ENCODE data around the gene ACVR2A.

Gene ACVR2A

DNA sequence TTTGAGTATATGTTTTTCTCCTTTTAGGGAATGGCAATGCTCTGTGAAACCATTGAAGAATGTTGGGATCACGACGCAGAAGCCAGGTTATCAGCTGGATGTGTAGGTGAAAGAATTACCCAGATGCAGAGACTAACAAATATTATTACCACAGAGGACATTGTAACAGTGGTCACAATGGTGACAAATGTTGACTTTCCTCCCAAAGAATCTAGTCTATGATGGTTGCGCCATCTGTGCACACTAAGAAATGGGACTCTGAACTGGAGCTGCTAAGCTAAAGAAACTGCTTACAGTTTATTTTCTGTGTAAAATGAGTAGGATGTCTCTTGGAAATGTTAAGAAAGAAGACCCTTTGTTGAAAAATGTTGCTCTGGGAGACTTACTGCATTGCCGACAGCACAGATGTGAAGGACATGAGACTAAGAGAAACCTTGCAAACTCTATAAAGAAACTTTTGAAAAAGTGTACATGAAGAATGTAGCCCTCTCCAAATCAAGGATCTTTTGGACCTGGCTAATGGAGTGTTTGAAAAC lies 82.3 kb downstream of the ACVR2A start:
- no peak for DNase-seq

DNA sequence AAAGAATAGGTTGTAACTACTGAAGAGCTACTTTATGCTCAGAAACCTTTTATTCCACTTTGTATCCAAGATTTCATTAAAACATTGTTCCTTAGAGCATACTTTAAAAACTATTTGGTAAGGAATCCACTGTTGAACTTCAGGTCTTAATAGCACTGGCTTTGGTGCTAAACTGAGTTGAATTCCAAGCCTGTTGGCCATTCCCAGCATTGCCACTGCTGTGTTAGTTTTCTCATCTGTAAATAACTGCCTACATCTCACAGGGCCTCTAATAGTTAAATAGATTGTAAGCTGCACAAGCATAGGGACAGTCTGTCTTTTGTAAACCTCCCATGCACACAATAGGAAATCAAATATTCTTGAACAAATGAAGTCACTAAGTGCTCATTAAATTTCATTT lies 89.1 kb downstream of the ACVR2A start:
- no peak for DNase-seq

DNA sequence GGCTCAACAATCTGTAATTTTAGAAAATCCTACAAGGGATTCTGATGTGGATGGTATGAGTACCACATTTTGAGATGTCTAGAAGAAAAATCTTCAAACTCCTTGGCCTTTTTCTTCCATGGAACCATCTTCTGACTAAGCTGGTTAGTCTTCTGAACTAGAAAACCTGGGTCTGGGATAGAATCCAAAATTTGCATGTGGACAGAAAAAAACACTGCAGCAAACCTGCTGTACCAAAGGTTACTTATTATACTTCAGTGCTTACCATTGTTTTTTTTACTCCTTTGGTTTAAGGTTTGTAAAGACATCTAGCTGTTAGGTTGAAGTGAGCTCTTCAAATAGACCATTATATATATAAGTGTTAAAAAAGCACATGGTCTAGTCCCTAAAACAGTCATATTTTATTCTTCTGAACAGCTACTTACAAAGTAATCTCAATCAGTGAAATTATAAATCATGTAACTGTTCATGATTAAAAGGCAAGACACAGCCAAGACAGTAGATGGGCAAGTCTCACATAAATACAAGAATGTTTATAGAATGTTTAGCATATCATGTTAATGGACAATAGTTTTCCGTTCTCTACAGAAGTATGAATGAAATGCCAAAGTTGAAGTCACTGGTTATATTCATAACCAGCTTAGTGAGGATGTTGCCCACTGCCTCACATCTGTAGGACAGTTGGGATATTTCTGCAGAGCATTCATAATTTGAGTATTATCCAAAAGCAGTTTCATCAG lies 90.2 kb downstream of the ACVR2A start:
- DNase-seq = no peak

DNA sequence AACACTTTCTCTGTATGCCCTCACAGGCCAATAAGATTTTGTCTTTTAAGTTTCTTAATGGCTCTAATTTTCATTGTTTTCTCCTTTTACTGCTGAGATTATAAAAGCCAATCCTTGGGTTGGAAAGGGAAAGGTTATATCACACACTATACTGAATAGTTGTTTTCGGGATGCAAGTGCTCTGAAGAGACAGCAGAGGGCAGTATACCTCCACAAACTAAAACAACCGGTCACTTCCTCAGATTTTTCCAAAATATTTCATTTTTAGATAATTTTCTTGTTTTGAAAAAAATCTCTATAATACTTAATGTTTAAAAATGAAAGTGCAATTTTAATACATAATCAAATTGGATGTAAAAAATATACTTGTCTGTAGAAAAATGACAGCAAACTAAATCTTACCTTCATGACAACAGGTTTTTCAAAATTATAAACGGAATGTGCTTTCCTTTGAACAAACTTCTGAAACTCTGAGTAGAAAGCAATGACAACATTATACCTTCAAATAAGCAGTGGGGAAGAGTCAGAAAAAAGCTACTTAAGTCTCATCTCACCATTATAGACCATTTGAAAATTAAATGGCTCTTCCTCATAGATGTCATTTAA lies 93.0 kb downstream of the ACVR2A start:
- no peak for DNase-seq

DNA sequence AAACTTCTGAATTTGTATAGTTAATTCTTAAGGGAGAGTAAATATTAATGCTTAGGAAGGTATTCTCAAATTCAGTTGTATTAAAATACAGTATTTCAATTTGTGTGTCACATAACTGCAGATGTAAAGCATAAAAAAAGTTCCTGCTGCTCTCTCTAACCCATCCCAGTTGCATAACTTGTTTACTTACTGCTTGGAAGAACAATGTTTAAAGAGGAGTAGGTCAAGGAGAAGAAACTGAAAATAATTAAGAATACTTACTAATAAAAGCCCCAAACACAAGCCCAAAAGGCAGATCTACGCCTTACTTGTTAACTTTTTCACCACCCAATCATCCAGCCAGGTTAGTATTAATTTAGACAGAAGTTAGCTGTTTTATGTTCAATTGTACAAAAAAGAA lies 94.5 kb downstream of the ACVR2A start:
- DNase-seq = no peak

DNA sequence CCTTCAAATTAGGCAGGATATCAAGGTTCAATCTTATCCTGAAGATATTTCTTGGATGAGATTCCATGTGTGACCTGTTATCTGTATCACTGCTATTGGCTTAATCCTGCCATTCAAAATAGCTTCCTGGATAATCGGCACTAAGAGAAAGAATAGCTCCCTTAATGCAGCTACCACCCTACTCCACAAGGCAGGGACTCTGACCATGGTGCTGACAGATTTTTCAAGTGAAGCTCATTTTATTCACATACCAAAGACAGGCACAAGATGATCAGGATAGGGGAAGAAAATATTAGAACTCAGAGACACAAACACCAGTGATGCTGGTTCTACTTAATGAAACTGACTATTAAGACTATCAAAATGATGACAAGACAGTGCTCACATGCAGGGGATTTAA lies 100.8 kb downstream of the ACVR2A start:
- DNase-seq = no peak

DNA sequence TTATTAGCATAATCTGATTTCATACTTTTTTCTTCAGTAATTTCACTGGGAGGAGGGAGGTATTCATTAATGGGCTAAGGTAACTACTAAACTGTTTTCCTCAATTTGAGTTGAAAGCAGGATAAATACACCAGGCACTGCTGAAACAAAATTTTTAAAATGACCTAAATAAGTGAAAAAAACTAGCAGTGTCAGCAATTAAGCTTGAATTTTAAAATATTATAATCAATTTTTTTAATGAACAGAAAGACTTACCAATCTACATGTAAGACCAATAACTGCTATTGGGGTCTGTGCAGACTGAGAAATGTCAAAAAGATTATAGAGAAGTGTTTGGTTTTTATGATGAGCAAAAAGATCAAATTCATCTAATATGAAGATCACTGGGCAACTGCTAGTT lies 107.3 kb downstream of the ACVR2A start:
- no peak for DNase-seq

DNA sequence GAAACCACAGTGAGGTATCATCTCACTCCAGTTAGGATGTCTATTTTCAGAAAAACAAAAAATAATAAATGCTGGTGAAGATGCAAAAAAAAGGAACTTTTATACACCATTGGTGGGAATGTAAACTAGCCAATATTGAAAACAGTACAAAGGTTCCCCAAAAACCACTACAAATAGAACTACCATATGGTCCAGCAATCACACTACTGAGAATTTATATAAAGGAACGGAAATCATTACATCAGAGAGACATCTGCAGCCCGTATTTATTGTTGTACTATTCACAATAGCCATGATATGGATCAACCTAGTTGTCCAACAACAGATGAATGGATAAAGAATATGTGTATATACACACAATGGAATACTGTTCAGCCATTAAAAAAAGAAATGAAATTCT lies 123.7 kb downstream of the ACVR2A start:
- DNase-seq = no peak

DNA sequence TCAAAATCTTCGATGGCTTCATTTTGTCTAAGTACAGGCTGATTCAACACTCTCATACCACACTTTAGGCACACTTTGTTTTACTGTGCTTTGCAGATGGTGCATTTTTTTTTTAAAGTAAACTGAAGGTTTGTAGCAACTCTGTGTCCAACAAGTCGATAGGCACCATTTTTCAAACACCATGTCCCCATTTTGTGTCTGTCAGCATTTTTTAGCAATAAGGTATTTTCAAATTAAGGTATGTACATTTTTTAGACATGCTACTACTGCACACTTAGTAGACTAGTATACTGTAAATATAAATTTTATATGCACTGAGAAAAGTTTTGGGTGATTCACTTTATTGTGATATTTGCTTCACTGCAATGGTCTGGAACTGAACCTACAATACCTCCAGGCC lies 131.3 kb downstream of the ACVR2A start:
- no peak for DNase-seq

DNA sequence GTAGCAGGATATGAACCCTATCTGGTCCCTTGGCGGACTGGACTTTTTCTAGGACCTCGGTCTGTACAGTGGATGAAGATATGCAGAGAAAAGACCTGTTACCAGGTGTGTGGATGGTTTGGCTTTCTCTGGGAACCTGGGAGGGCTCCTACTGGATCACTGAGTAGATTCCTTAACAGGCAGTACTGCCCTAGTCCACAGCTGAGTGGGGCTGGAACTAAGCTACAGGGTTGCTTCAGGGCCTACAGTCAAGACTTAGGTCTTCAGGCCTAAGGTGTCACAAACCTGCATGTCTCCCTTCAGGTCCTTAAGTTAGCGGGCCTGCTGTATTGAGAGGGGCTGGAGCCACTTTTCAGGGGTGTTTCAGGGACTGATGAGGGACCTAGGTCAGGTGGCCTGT lies 132.8 kb downstream of the ACVR2A start:
- no peak for DNase-seq

All from CD4-positive, alpha-beta T cell treated with Interferon gamma for 1 hour (primary cell).